K562 (cell line): ENCODE results near the gene EXOC4.

Experiments
- IRF2 ChIP-seq: sonication (generic); formaldehyde crosslinking; IDR thresholded peaks from 2 replicates; pipeline ENCODE4 v1.8.1; 2022; ENCODE audit warnings: mild to moderate bottlenecking, missing genetic modification reagents
- KLF1 ChIP-seq: fragments of 450-650 bp; IDR thresholded peaks from 2 replicates; pipeline ENCODE4 v1.6.1; 2016; ENCODE audit warnings: missing genetic modification characterization, missing compliant biosample characterization
- POLR2A ChIP-seq: fragments of 450-650 bp; conservative IDR thresholded peaks from 2 replicates; pipeline ENCODE4 v1.6.1; 2016
- POLR2AphosphoS2 ChIP-seq: IDR thresholded peaks from 2 replicates; pipeline ENCODE4 v1.6.1; 2012; ENCODE audit warnings: low read length, improper control_type of control experiment
- SMAD3 ChIP-seq: fragments of 450-650 bp; formaldehyde crosslinking; conservative IDR thresholded peaks from 2 replicates; pipeline ENCODE4 v1.4.0; 2020; ENCODE audit warnings: mild to moderate bottlenecking
- ZNF140 ChIP-seq: fragments of 250-450 bp; sonication (Bioruptor Pico); IDR thresholded peaks from 2 replicates; pipeline ENCODE4 v1.8.0; 2021; ENCODE audit warnings: moderate library complexity, mild to moderate bottlenecking, inconsistent platforms
- TF ChIP-seq, protein P1 (sequence below): sonication (generic); formaldehyde crosslinking; IDR thresholded peaks from 2 replicates; pipeline ENCODE4 v1.8.1; 2022; ENCODE audit warnings: missing genetic modification reagents

- TF ChIP-seq POLR2AphosphoS2 (no peak), POLR2A (no peak), KLF1 (tag) (no peak), SMAD3 (CRISPR knock-in tag) (no peak), IRF2 (CRISPR knock-in tag) (no peak), ZNF140 (no peak)
- TF ChIP-seq, protein P1, sequence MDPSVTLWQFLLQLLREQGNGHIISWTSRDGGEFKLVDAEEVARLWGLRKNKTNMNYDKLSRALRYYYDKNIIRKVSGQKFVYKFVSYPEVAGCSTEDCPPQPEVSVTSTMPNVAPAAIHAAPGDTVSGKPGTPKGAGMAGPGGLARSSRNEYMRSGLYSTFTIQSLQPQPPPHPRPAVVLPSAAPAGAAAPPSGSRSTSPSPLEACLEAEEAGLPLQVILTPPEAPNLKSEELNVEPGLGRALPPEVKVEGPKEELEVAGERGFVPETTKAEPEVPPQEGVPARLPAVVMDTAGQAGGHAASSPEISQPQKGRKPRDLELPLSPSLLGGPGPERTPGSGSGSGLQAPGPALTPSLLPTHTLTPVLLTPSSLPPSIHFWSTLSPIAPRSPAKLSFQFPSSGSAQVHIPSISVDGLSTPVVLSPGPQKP (CRISPR knock-in tag): no peak
Measured at GRCh38 chr7:133518718-133519117, 265.8 kb downstream of the EXOC4 start.
